ENCODE measurements around the gene LRMDA.

GRCh38 chr10:75648351-75648750, 216.9 kb downstream of the LRMDA start:
- TF ChIP-seq PBX3 (IDR thresholded peaks at IDR 0.05) (no peak), CTCF (IDR thresholded peaks at IDR 0.05) (no peak), EHMT2 (IDR thresholded peaks at IDR 0.05; ENCODE audit: low read depth) (no peak), HEYL (CRISPR knock-in tag; IDR thresholded peaks at IDR 0.05) (no peak), POLR2A (IDR thresholded peaks at IDR 0.05; ENCODE audit: low read length) (no peak), MAFK (IDR thresholded peaks at IDR 0.05; ENCODE audit: partially characterized antibody) (no peak), RCOR1 (IDR thresholded peaks at IDR 0.05; ENCODE audit: low read depth, low read length) (no peak), RNF2 (IDR thresholded peaks at IDR 0.05; ENCODE audit: borderline replicate concordance, low read depth) (no peak), ZSCAN20 (CRISPR knock-in tag; IDR thresholded peaks at IDR 0.05) (no peak), PHF8 (IDR thresholded peaks at IDR 0.05; ENCODE audit: borderline replicate concordance, low read depth) (no peak), MYC (IDR thresholded peaks at IDR 0.05; ENCODE audit: borderline replicate concordance, low read length) (no peak), USF2 (IDR thresholded peaks at IDR 0.05) (no peak), CEBPB (IDR thresholded peaks at IDR 0.05) (no peak)

Measured in A549 (cell line).